HEK293 (cell line): Measurements from ENCODE around the gene PSMC4.
A peak's percentile ranks its signal among the peaks of the same experiment; 100 is the strongest.

Source experiments
- CTCF ChIA-PET: fragments of 350-600 bp; formaldehyde crosslinking; extraction: SDS; loops from one replicate; lab custom pipeline; 2021; ENCODE audit warnings: antibody characterized with exemption; lab: Yijun Ruan, JAX
- POLR2A ChIA-PET: fragments of 300-600 bp; formaldehyde crosslinking; extraction: SDS; loops from one replicate; lab custom pipeline; 2020; ENCODE audit warnings: antibody characterized with exemption, inconsistent platforms; lab: Yijun Ruan, JAX
- H3K27ac ChIP-seq: fragments of 200-500 bp; sonication (Bioruptor generic); 2 replicates; pipeline ENCODE4 v1.5.1; 2014; ENCODE audit warnings: low read depth, low read length, control low read depth, inconsistent platforms; ENCODE audit errors: extremely low read depth
- H3K36me3 ChIP-seq, 2 experiments: fragments of 200-500 bp in 1 of 2; sonication (Bioruptor generic) in 1 of 2; 1 replicate in 1 of 2; 2 replicates in 1 of 2; pipeline ENCODE4 v1.5.1; 2014 to 2017; ENCODE audit warnings: inconsistent platforms in 2 of 2, low read length in 2 of 2; ENCODE audit not compliant: control insufficient read depth in 2 of 2, insufficient read depth in 1 of 2
- H3K4me1 ChIP-seq: fragments of 200-500 bp; sonication (Bioruptor generic); 2 replicates; pipeline ENCODE4 v1.5.1; 2014; ENCODE audit warnings: mild to moderate bottlenecking, low read length, inconsistent platforms; ENCODE audit not compliant: control insufficient read depth, insufficient read depth
- H3K4me3 ChIP-seq: 2 replicates; pipeline ENCODE4 v1.5.1; 2011; ENCODE audit warnings: low read depth, mild to moderate bottlenecking, control low read depth, low read length, moderate library complexity
- H3K9me3 ChIP-seq: fragments of 200-500 bp; sonication (Bioruptor generic); 2 replicates; pipeline ENCODE4 v1.5.1; 2014; ENCODE audit warnings: low read depth, low read length, inconsistent platforms; ENCODE audit not compliant: control insufficient read depth, insufficient read depth
- GLIS1 ChIP-seq: fragments of 450-650 bp; formaldehyde crosslinking; IDR thresholded peaks from 2 replicates; pipeline ENCODE4 v1.5.1; 2016; ENCODE audit warnings: missing biosample characterization, missing genetic modification characterization
- MZF1 ChIP-seq: fragments of 450-650 bp; formaldehyde crosslinking; IDR thresholded peaks from 2 replicates; pipeline ENCODE4 v1.5.1; 2017; ENCODE audit warnings: missing biosample characterization, missing genetic modification characterization, borderline replicate concordance
- SALL2 ChIP-seq: fragments of 450-650 bp; formaldehyde crosslinking; IDR thresholded peaks from 2 replicates; pipeline ENCODE4 v1.5.0; 2017; ENCODE audit warnings: missing biosample characterization, mild to moderate bottlenecking, missing genetic modification characterization, borderline replicate concordance
- ZNF10 ChIP-seq: fragments of 450-650 bp; formaldehyde crosslinking; IDR thresholded peaks from 2 replicates; pipeline ENCODE4 v1.5.1; 2017; ENCODE audit warnings: missing biosample characterization, missing genetic modification characterization
- ZNF112 ChIP-seq: fragments of 450-650 bp; formaldehyde crosslinking; IDR thresholded peaks from 2 replicates; pipeline ENCODE4 v1.5.0; 2017; ENCODE audit warnings: missing biosample characterization, missing genetic modification characterization
- ZNF138 ChIP-seq: fragments of 450-650 bp; formaldehyde crosslinking; IDR thresholded peaks from 2 replicates; pipeline ENCODE4 v1.5.1; 2016; ENCODE audit warnings: missing biosample characterization, missing genetic modification characterization, borderline replicate concordance
- ZNF174 ChIP-seq: fragments of 450-650 bp; formaldehyde crosslinking; IDR thresholded peaks from 2 replicates; pipeline ENCODE4 v1.5.0; 2017; ENCODE audit warnings: missing biosample characterization, mild to moderate bottlenecking, missing genetic modification characterization
- ZNF19 ChIP-seq: fragments of 450-650 bp; formaldehyde crosslinking; IDR thresholded peaks from 2 replicates; pipeline ENCODE4; 2016; ENCODE audit warnings: missing biosample characterization, missing genetic modification characterization, low read depth
- ZNF266 ChIP-seq: fragments of 450-650 bp; formaldehyde crosslinking; IDR thresholded peaks from 2 replicates; pipeline ENCODE4 v1.5.1; 2016; ENCODE audit warnings: missing biosample characterization, missing genetic modification characterization, low read depth
- ZNF354C ChIP-seq: fragments of 450-650 bp; formaldehyde crosslinking; IDR thresholded peaks from 2 replicates; pipeline ENCODE4 v1.5.1; 2016; ENCODE audit warnings: missing biosample characterization, missing genetic modification characterization, low read depth, borderline replicate concordance
- ZNF366 ChIP-seq: fragments of 450-650 bp; formaldehyde crosslinking; conservative IDR thresholded peaks from 2 replicates; pipeline ENCODE4 v1.5.1; 2016; ENCODE audit warnings: missing biosample characterization, missing genetic modification characterization
- ZNF48 ChIP-seq: fragments of 450-650 bp; formaldehyde crosslinking; IDR thresholded peaks from 2 replicates; pipeline ENCODE4 v1.5.1; 2016; ENCODE audit warnings: missing biosample characterization, missing genetic modification characterization
- ZNF513 ChIP-seq: fragments of 450-650 bp; IDR thresholded peaks from 2 replicates; pipeline ENCODE4 v1.5.1; 2018; ENCODE audit warnings: missing biosample characterization, missing genetic modification characterization
- ZNF561 ChIP-seq: fragments of 450-650 bp; IDR thresholded peaks from 2 replicates; pipeline ENCODE4 v1.5.1; 2018; ENCODE audit warnings: missing biosample characterization, missing genetic modification characterization, borderline replicate concordance
- ZNF571 ChIP-seq: fragments of 450-650 bp; formaldehyde crosslinking; IDR thresholded peaks from 2 replicates; pipeline ENCODE4 v1.5.0; 2017; ENCODE audit warnings: missing biosample characterization, missing genetic modification characterization
- ZNF747 ChIP-seq: fragments of 450-650 bp; formaldehyde crosslinking; IDR thresholded peaks from 2 replicates; pipeline ENCODE4 v1.5.1; 2016; ENCODE audit warnings: missing biosample characterization, missing genetic modification characterization
- ZNF768 ChIP-seq: fragments of 450-650 bp; formaldehyde crosslinking; IDR thresholded peaks from 2 replicates; pipeline ENCODE4 v1.5.1; 2018; ENCODE audit warnings: missing biosample characterization, mild to moderate bottlenecking, missing genetic modification characterization
- ZNF776 ChIP-seq: fragments of 450-650 bp; formaldehyde crosslinking; IDR thresholded peaks from 2 replicates; pipeline ENCODE4 v1.5.0; 2017; ENCODE audit warnings: missing biosample characterization, missing genetic modification characterization, borderline replicate concordance
- ZNF830 ChIP-seq: fragments of 450-650 bp; IDR thresholded peaks from 2 replicates; pipeline ENCODE4 v1.5.0; 2018; ENCODE audit warnings: missing biosample characterization, missing genetic modification characterization, low read depth, mild to moderate bottlenecking, moderate library complexity
- TF ChIP-seq, protein P1 (sequence below): fragments of 450-650 bp; formaldehyde crosslinking; IDR thresholded peaks from 2 replicates; pipeline ENCODE4 v1.5.1; 2016; ENCODE audit warnings: missing biosample characterization, missing genetic modification characterization
- TF ChIP-seq, protein P2 (sequence below): fragments of 450-650 bp; formaldehyde crosslinking; IDR thresholded peaks from 2 replicates; pipeline ENCODE4 v1.5.1; 2016; ENCODE audit warnings: missing biosample characterization, missing genetic modification characterization

PSMC4 gene

DNA sequence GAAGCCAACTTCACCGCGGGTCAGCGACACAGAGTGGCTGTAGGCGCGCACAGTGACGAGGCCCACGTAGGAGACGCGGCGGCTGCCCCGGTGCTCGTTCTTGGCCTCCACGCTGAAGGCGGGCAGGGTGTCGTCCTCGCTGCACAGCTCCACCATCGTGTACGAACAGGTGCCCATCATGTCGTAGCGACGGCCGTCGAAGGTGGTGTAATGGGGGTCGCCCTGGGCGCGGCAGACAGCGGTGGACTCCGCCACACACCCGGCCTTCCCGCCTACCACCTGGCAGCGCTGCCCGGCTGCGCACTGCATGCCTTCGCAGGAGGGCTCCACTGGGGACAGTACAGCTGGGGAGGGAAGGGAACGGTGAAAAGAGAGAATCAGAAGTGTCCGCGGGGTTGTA, 46.6 kb upstream of the PSMC4 start:
- no peaks in the 10 kb centered on the region for H3K9me3 ChIP-seq
- ChIA-PET POLR2A (no interaction called here), CTCF (interaction anchor here (0.6 to 0.9 kb wide), 4 partner anchors 9 to 91 kb away, joined by 3 to 7 read pairs (median 4); no protein-coding TSS in a partner anchor)
- H3K27ac ChIP-seq: no peak overlapping the region
- no peaks in the 10 kb centered on the region for H3K4me1 ChIP-seq
- TF ChIP-seq ZNF48 (no peak), GLIS1 (tag by site-specific recombination) (no peak), ZNF830 (tag by site-specific recombination) (no peak), ZNF174 (no peak), MZF1 (tag by site-specific recombination) (no peak), ZNF747 (tag by site-specific recombination) (no peak), ZNF266 (tag by site-specific recombination) (no peak), ZNF112 (no peak), ZNF561 (tag by site-specific recombination) (no peak), ZNF571 (tag by site-specific recombination) (no peak), ZNF19 (tag by site-specific recombination) (no peak), ZNF138 (tag by site-specific recombination) (no peak), ZNF10 (tag by site-specific recombination) (no peak), ZNF354C (tag by site-specific recombination) (no peak)
- TF ChIP-seq, protein P1, sequence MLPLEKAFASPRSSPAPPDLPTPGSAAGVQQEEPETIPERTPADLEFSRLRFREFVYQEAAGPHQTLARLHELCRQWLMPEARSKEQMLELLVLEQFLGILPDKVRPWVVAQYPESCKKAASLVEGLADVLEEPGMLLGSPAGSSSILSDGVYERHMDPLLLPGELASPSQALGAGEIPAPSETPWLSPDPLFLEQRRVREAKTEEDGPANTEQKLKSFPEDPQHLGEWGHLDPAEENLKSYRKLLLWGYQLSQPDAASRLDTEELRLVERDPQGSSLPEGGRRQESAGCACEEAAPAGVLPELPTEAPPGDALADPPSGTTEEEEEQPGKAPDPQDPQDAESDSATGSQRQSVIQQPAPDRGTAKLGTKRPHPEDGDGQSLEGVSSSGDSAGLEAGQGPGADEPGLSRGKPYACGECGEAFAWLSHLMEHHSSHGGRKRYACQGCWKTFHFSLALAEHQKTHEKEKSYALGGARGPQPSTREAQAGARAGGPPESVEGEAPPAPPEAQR (tag by site-specific recombination): no peak
- TF ChIP-seq, all 188 proteins: peak for 0
- H3K4me3 ChIP-seq: no peak overlapping the region
- H3K36me3 ChIP-seq: no peaks in the 10 kb centered on the region; a peak in 1 of 3 replicates

DNA sequence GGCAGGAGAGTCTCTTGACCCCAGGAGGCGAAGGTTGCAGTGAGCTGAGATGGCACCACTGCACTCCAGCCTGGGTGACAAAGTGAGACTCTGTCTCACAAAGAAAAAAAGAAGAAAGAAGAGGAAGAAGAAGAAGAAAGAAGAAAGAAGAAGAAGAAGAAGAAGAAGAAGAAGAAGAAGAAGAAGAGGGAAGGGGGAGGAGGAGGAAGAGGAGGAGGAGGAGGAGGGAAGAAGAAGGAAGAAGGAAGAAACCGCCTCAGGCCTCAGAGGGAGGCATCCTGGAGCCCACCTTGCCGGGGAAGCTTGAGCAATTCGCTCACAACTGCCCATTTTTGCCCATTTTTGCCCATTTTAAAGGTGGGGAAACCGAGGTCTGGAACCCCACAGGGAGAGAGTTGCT, 46.0 kb upstream of the PSMC4 start:
- TF ChIP-seq ZNF561 (tag by site-specific recombination): no peak
- 0 out of 2 replicates have a peak, but pooled peaks have one; percentile 41 for TF ChIP-seq SALL2 (tag by site-specific recombination)
- peak; percentile 58; the same call in 1 of the 2 replicates for TF ChIP-seq ZNF366 (tag by site-specific recombination)
- TF ChIP-seq ZNF776: no peak
- TF ChIP-seq ZNF513 (tag by site-specific recombination): peak; percentile 90

GRCh38 chr19:39926170-39926760, 44.7 kb upstream of the PSMC4 start:
- TF ChIP-seq ZNF768 (tag by site-specific recombination): 0 out of 2 replicates have a peak, but pooled peaks have one; percentile 17
- TF ChIP-seq, protein P2, sequence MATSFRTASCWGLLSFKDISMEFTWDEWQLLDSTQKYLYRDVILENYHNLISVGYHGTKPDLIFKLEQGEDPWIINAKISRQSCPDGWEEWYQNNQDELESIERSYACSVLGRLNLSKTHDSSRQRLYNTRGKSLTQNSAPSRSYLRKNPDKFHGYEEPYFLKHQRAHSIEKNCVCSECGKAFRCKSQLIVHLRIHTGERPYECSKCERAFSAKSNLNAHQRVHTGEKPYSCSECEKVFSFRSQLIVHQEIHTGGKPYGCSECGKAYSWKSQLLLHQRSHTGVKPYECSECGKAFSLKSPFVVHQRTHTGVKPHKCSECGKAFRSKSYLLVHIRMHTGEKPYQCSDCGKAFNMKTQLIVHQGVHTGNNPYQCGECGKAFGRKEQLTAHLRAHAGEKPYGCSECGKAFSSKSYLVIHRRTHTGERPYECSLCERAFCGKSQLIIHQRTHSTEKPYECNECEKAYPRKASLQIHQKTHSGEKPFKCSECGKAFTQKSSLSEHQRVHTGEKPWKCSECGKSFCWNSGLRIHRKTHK (tag by site-specific recombination): no peak
- Histone ChIP-seq H3K36me3 (no peaks in the 10 kb centered on the region), H3K27ac (no peak overlapping the region), H3K4me3 (no peak overlapping the region), H3K4me1 (no peaks in the 10 kb centered on the region; the same call in 1 of the 2 replicates), H3K9me3 (peaks cover 2% of the 10 kb centered on the region; the same call in 1 of the 2 replicates)
- ChIA-PET POLR2A (no interaction called here), CTCF (interaction anchor here (0.6 to 2.2 kb wide), 8 partner anchors 16 to 575 kb away, joined by 3 to 7 read pairs (median 4); partner anchors contain the start of gene PSMC4)

More for the DNA sequence above, 46.0 kb upstream of the PSMC4 start:
- Histone ChIP-seq H3K36me3 (no peaks in the 10 kb centered on the region; a peak in 1 of 3 replicates), H3K27ac (no peak overlapping the region), H3K9me3 (peaks cover 2% of the 10 kb centered on the region; the same call in 1 of the 2 replicates), H3K4me3 (no peak overlapping the region), H3K4me1 (no peaks in the 10 kb centered on the region; the same call in 1 of the 2 replicates)
- CTCF ChIA-PET: interaction anchor here (0.6 to 2.2 kb wide), 6 partner anchors 12 to 240 kb away, joined by 3 to 7 read pairs (median 6); partner anchors contain the start of gene PSMC4
- POLR2A ChIA-PET: no interaction called here
